Lower leg skin (tissue), 4 donors: ENCODE measurements around the gene RFPL4A. TPM values are rescaled to one million over a fixed set of nuclear protein-coding genes. Genes with fewer than 3 reads are reported as not detected.
"Not testable (repeated sequence)": the region's sequence is repeated elsewhere in the genome, so short reads cannot be mapped to it uniquely, and the experiment has no call there.

ENCODE experiments used
- DNase-seq, 2 donors: peaks; one replicate each; pipeline ENCODE4 v3.0.0-alpha.2; 2019; ENCODE audit warnings: low spot score in 2 of 2
- H3K4me3 ChIP-seq: fragments of 200-600 bp; sonication (generic); 2 replicates; pipeline ENCODE4 v1.5.1; 2017; ENCODE audit warnings: mild to moderate bottlenecking, low read depth; ENCODE audit not compliant: poor library complexity, severe bottlenecking
- POLR2A ChIP-seq, 2 donors: fragments of 450-650 bp; IDR thresholded peaks; one replicate each; pipeline ENCODE4 v1.6.1; 2016 to 2017; ENCODE audit warnings: antibody characterized with exemption in 2 of 2, mild to moderate bottlenecking in 1 of 2, moderate library complexity in 1 of 2
- WGBS, 2 donors: methylation state at CpG; one replicate each; pipeline ENCODE4 v1.1.5; 2018; 5-methylcytosine and 5-hydroxymethylcytosine counted together
- intact Hi-C: fragments of 100-400 bp; cut with DNase I; formaldehyde crosslinking; loops from one replicate; pipeline ENCODE4 v1.15.0; 2023; ENCODE audit warnings: low total_unique reads
- total RNA-seq, 4 donors: library from RNA; depleted of rRNA; stranded (reverse); fragments of >200 nt; gene quantifications; one replicate each; pipeline ENCODE4 v1.1.0, GENCODE V29; 2016
- TF ChIP-seq, protein P1 (sequence below), 3 donors: fragments of 450-650 bp; IDR thresholded peaks; one replicate each; pipeline ENCODE4 v1.5.1; 2016; ENCODE audit warnings: antibody characterized with exemption in 3 of 3, mild to moderate bottlenecking in 3 of 3, moderate library complexity in 2 of 3

Gene RFPL4A
- not detected for total RNA-seq

DNA sequence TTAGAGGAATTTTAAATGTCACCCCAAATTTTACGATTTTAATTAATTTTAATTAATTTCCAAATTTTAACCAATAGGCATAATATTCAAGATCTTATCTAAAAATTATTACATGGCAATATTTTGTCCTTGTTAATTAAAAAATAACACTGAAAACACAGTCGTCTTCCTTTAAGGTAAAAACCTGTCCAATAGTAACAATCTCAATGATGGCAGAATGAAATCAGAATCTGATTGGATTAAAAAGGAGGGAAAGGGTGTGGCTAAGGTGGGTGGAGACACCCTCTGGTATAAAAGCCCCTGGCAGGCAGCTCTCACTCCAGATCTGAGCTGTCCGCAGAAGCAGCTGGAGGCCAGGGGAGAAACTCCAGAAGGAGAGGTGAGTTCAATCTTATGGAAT is at the start of gene RFPL4A:
TSS of gene RFPL4A (plus strand) at position 301 of the 400 bp plus-strand sequence. CDS start 2,704 bp downstream, outside the sequence.
- 71 to 88% methylated on average over 3 of the region's 3 CpGs for WGBS, 2 donors
- DNase-seq, intact Hi-C loops, H3K4me3 ChIP-seq: not testable (repeated sequence)

- WGBS, 2 donors = 76 to 78% methylated on average over 16 to 18 of the region's 18 CpGs
- TF ChIP-seq, protein P1, sequence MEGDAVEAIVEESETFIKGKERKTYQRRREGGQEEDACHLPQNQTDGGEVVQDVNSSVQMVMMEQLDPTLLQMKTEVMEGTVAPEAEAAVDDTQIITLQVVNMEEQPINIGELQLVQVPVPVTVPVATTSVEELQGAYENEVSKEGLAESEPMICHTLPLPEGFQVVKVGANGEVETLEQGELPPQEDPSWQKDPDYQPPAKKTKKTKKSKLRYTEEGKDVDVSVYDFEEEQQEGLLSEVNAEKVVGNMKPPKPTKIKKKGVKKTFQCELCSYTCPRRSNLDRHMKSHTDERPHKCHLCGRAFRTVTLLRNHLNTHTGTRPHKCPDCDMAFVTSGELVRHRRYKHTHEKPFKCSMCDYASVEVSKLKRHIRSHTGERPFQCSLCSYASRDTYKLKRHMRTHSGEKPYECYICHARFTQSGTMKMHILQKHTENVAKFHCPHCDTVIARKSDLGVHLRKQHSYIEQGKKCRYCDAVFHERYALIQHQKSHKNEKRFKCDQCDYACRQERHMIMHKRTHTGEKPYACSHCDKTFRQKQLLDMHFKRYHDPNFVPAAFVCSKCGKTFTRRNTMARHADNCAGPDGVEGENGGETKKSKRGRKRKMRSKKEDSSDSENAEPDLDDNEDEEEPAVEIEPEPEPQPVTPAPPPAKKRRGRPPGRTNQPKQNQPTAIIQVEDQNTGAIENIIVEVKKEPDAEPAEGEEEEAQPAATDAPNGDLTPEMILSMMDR (IDR thresholded peaks at IDR 0.05) = no peak
- no peak for TF ChIP-seq POLR2A (IDR thresholded peaks at IDR 0.05)
- DNase-seq = peak in 1 of 2 donors; percentile 48
- intact Hi-C loops = no loop called here
- no peak overlapping the region for H3K4me3 ChIP-seq
These were observed 47.2 kb upstream of the RFPL4A start for GRCh38 chr19:55711719-55712118.

- 64 to 69% methylated on average over 2 of the region's 3 CpGs for WGBS, 2 donors
- H3K4me3 ChIP-seq = no peak overlapping the region
- DNase-seq = no peak
- intact Hi-C loops = no loop called here
- TF ChIP-seq, protein P1 (IDR thresholded peaks at IDR 0.05) = no peak
- TF ChIP-seq POLR2A (IDR thresholded peaks at IDR 0.05) = no peak
These were observed 45.9 kb upstream of the RFPL4A start for GRCh38 chr19:55712804-55713631.

GRCh38 chr19:55716531-55716930 is 42.4 kb upstream of the RFPL4A start:
- H3K4me3 ChIP-seq = no peak overlapping the region
- intact Hi-C loops = loop anchor here (5.0 kb wide), 1 partner anchor 689 kb away; no protein-coding TSS in a partner anchor
- TF ChIP-seq POLR2A (IDR thresholded peaks at IDR 0.05) = no peak
- TF ChIP-seq, protein P1 (IDR thresholded peaks at IDR 0.05) = no peak
- peak in 1 of 2 donors; percentile 45 for DNase-seq
- 78 to 80% methylated on average over 15 of the region's 15 CpGs for WGBS, 2 donors

DNA sequence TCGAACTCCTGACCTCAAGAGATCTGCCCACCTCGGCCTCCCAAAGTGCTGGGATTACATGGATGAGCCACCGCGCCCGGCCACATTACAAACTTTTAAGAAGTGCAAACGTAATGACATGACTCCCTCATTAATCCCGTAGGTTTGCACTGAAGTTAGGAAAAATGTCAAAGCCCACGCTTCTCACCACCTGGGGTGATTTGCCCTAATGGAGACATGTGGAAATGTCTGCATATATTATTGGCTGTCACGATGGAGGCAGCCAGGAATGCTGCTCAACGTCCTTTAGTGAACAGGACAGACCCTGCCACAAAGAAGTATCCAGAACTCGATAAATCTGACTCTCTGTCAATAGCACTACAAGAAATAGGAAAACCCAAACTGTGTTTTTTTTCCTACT is 41.6 kb upstream of the RFPL4A start:
- DNase-seq = no peak
- H3K4me3 ChIP-seq = no peak overlapping the region
- TF ChIP-seq, protein P1 (IDR thresholded peaks at IDR 0.05) = no peak
- TF ChIP-seq POLR2A (IDR thresholded peaks at IDR 0.05) = no peak
- intact Hi-C loops = loop anchor here (5.0 kb wide), 1 partner anchor 690 kb away; no protein-coding TSS in a partner anchor
- WGBS, 2 donors = 68 to 72% methylated on average over 11 of the region's 11 CpGs

DNA sequence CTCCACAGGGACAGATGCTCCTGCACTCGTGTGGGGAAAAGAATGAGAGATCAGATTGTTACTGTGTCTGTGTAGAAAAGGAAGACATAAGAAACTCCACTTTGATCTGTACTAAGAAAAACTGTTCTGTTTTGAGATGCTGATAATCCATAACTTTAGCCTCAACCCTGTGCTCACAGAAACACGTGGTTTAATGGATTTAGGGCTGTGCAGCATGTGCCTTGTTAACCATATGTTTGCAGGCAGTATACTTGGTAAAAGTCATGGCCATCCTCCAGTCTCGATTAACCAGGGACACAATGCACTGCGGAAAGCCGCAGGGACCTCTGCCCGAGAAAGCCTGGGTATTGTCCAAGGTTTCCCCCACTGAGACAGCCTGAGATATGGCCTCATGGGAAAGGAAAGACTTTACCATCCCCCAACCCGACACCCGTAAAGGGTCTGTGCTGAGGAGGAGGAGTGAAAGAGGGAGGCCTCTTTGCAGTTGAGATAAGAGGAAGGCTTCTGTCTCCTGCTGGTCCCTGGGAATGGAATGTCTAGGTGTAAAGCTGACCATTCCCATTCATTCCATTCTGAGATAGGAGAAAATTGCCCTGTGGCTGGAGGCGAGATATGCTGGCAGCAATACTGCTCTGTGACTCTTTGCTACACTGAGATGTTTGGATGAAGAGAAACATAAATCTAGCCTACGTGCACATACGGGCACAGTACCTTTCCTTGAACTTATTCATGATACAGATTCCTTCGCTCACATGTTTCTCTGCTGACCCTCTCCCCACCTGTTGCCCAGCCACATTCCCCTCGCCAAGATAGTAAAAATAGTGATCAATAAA is 40.8 kb upstream of the RFPL4A start:
- 42 to 44% methylated on average over 13 of the region's 13 CpGs for WGBS, 2 donors
- intact Hi-C loops = loop anchor here (5.0 kb wide), 1 partner anchor 691 kb away; no protein-coding TSS in a partner anchor
- H3K4me3 ChIP-seq = not testable (repeated sequence)
- peak in 1 of 2 donors; percentile 70 for DNase-seq
